ENCODE results near the gene VARS2.
"Not testable (repeated sequence)": the region's sequence is repeated elsewhere in the genome, so short reads cannot be mapped to it uniquely, and the experiment has no call there.

DNA sequence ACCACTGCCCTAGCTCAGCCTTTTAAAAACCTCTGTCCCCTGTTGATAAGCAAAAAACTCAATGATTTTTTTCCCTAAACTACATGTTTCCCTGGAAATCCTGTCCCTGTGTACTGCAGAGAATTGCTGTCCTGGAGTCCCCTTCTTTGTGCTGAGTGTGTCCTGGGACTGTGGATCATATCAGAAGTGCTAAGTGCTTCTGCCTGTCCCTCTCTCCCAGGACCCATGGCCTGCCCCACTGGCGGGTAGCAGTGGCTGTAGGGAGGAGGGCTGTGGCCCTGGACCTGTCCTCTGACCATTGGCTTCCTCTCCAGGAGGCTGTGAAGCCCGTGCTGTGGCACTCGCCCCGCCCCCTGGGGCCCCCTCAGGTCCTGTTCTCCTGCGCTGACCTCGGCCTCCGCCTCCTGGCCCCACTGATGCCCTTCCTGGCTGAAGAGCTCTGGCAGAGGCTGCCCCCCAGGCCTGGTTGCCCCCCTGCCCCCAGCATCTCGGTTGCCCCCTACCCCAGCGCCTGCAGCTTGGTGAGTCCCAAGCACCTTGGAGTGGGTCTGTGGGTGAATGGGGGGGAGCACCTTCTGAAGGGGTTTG lies 10.1 kb downstream of the VARS2 start:
- not testable (repeated sequence) for TF ChIP-seq POLR2A (IDR thresholded peaks at IDR 0.05); EP300 (IDR thresholded peaks at IDR 0.05; ENCODE audit: low read depth); CTCF (IDR thresholded peaks at IDR 0.05)
